ENCODE data around the gene TMEM204. TPM values are rescaled to one million over a fixed set of nuclear protein-coding genes. Genes with fewer than 3 reads are reported as not detected.

Gene TMEM204
- total RNA-seq, 1 donor from 2014 or later: 27.1 TPM

GRCh38 chr16:1545044-1546040 is 11.9 kb downstream of the TMEM204 start:
- peaks cover 43% of the 10 kb centered on the region for H3K36me3 ChIP-seq
- no peaks in the 10 kb centered on the region for H3K27me3 ChIP-seq (ENCODE audit: low read depth)
- H3K4me1 ChIP-seq: peaks cover 100% of the 10 kb centered on the region
- intact Hi-C loops (cut with micrococcal nuclease): no loop called here
- peak overlapping the region; percentile 98 for H3K27ac ChIP-seq (replicated peaks)
- peak; percentile 77 for DNase-seq
- no peaks in the 10 kb centered on the region for H3K9me3 ChIP-seq (replicated peaks)
- peak overlapping the region; percentile 83 for H3K4me3 ChIP-seq
- no peak for TF ChIP-seq CTCF (IDR thresholded peaks at IDR 0.05; ENCODE audit: borderline replicate concordance)

- Histone ChIP-seq H3K36me3 (peaks cover 33% of the 10 kb centered on the region), H3K9me3 (replicated peaks) (no peaks in the 10 kb centered on the region), H3K4me1 (peaks cover 100% of the 10 kb centered on the region), H3K27ac (replicated peaks) (peak overlapping the region; percentile 98), H3K27me3 (ENCODE audit: low read depth) (no peaks in the 10 kb centered on the region), H3K4me3 (peak overlapping the region; percentile 83)
- DNase-seq: no peak
- TF ChIP-seq CTCF (IDR thresholded peaks at IDR 0.05; ENCODE audit: borderline replicate concordance): no peak
- intact Hi-C loops (cut with micrococcal nuclease): no loop called here
Measured at GRCh38 chr16:1546430-1546829, 13.0 kb downstream of the TMEM204 start.

GRCh38 chr16:1548233-1548632 is 14.8 kb downstream of the TMEM204 start:
- no peak for DNase-seq
- intact Hi-C loops (cut with micrococcal nuclease): no loop called here
- Histone ChIP-seq H3K9me3 (replicated peaks) (no peaks in the 10 kb centered on the region), H3K4me1 (peaks cover 100% of the 10 kb centered on the region), H3K4me3 (peak overlapping the region; percentile 43), H3K27me3 (ENCODE audit: low read depth) (no peaks in the 10 kb centered on the region), H3K27ac (replicated peaks) (peak overlapping the region; percentile 98), H3K36me3 (peaks cover 27% of the 10 kb centered on the region)
- TF ChIP-seq CTCF (IDR thresholded peaks at IDR 0.05; ENCODE audit: borderline replicate concordance): no peak

DNA sequence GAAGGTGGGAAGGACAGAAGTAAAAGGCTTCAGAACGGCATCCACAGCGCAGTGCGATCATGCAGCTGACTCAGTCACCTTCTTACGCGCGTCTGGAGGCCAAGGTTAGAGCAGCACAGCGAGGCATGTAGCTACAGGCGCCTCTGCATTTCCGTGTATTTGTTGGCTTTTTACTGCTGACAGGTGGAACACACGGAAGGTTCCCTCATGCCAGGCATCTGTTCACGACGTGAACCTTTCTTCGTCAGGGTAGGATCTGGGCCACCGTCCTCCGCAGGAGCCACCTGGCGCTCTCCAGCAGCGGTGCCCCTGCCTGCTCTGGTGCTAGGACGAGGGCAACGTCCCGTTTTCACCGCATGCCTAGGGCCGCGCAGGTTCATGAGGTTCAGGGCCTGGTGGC is 15.3 kb downstream of the TMEM204 start:
- no peak for TF ChIP-seq CTCF (IDR thresholded peaks at IDR 0.05; ENCODE audit: borderline replicate concordance)
- Histone ChIP-seq H3K9me3 (replicated peaks) (no peaks in the 10 kb centered on the region), H3K4me3 (peak overlapping the region; percentile 43), H3K36me3 (peaks cover 28% of the 10 kb centered on the region), H3K27me3 (ENCODE audit: low read depth) (no peaks in the 10 kb centered on the region), H3K27ac (replicated peaks) (peak overlapping the region; percentile 98), H3K4me1 (peaks cover 100% of the 10 kb centered on the region)
- no peak for DNase-seq
- intact Hi-C loops (cut with micrococcal nuclease): no loop called here

GRCh38 chr16:1550069-1550468 is 16.6 kb downstream of the TMEM204 start:
- no peaks in the 10 kb centered on the region for H3K27me3 ChIP-seq (ENCODE audit: low read depth)
- peak overlapping the region; percentile 43 for H3K4me3 ChIP-seq
- H3K9me3 ChIP-seq (replicated peaks): no peaks in the 10 kb centered on the region
- intact Hi-C loops (cut with micrococcal nuclease): no loop called here
- H3K4me1 ChIP-seq: peaks cover 93% of the 10 kb centered on the region
- peaks cover 42% of the 10 kb centered on the region for H3K36me3 ChIP-seq
- no peak for DNase-seq
- no peak for TF ChIP-seq CTCF (IDR thresholded peaks at IDR 0.05; ENCODE audit: borderline replicate concordance)
- peak overlapping the region; percentile 98 for H3K27ac ChIP-seq (replicated peaks)

Measured in left ventricle myocardium inferior (tissue), 1 donor.